ENCODE data around the gene TPTE. TPM values are rescaled to one million over a fixed set of nuclear protein-coding genes. Genes with fewer than 3 reads are reported as not detected.
"Not testable (repeated sequence)": the region's sequence is repeated elsewhere in the genome, so short reads cannot be mapped to it uniquely, and the experiment has no call there.

The TPTE gene
- total RNA-seq, 2 donors from 2014 or later = not detected

DNA sequence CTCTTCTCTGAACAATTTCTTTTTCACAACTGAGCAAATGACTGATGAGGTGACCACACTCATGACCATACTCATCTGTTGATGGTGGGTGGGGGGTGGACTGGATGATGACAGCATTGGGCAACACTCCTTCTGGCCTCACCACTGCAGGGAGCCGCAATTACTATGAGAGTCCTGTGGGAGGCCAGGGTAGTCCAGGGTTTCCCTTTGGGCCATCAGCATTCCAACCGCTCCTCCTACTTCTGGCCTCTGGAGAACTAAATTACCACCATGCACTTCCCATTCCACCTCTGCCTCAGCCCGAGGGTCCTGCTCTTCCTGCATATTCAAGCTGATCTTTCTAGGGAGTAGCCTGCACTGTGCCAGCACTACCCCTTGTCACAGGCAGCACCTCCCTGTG, 94.7 kb downstream of the TPTE start:
- ATAC-seq (ENCODE audit: insufficient number of reproducible peaks, low FRiP score, low read depth); H3K4me1 ChIP-seq (ENCODE audit: control insufficient read depth in 1 of 2, low read depth in 2 of 2); H3K4me3 ChIP-seq; H3K27me3 ChIP-seq (replicated peaks; ENCODE audit: insufficient read depth); DNase-seq (ENCODE audit: low spot score); H3K27ac ChIP-seq; H3K36me3 ChIP-seq: not testable (repeated sequence)
- H3K9me3 ChIP-seq = peaks cover 13% of the 10 kb centered on the region

DNA sequence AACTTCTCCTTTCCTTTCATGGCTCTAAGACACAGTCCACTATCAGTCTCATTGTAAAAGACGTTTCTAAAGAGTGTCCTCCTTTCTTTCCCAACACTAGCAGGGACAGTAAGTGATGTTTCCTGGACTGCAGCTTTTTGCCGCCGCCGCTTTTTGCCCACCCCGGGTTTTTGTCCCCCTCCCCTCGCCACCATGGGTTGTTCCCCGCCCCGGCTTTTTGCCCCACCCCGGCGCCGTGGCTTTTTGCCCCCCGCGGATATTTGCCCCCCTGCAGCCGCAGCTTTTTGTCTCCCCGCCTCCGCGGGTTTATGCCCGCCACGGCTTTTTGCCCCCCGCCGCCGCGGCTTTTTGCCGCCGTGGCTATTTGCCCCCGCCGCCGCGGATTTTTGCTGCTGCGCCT, 95.2 kb downstream of the TPTE start:
- no peak overlapping the region for H3K4me3 ChIP-seq
- no peak overlapping the region for H3K27ac ChIP-seq
- TF ChIP-seq CTCF (IDR thresholded peaks at IDR 0.05) = no peak
- DNase-seq (ENCODE audit: low spot score) = no peak
- peaks cover 13% of the 10 kb centered on the region for H3K9me3 ChIP-seq
- ATAC-seq (ENCODE audit: insufficient number of reproducible peaks, low FRiP score, low read depth) = no peak
- no peaks in the 10 kb centered on the region for H3K27me3 ChIP-seq (replicated peaks; ENCODE audit: insufficient read depth)
- no peaks in the 10 kb centered on the region for H3K4me1 ChIP-seq (ENCODE audit: control insufficient read depth in 1 of 2, low read depth in 2 of 2)
- no peaks in the 10 kb centered on the region for H3K36me3 ChIP-seq

DNA sequence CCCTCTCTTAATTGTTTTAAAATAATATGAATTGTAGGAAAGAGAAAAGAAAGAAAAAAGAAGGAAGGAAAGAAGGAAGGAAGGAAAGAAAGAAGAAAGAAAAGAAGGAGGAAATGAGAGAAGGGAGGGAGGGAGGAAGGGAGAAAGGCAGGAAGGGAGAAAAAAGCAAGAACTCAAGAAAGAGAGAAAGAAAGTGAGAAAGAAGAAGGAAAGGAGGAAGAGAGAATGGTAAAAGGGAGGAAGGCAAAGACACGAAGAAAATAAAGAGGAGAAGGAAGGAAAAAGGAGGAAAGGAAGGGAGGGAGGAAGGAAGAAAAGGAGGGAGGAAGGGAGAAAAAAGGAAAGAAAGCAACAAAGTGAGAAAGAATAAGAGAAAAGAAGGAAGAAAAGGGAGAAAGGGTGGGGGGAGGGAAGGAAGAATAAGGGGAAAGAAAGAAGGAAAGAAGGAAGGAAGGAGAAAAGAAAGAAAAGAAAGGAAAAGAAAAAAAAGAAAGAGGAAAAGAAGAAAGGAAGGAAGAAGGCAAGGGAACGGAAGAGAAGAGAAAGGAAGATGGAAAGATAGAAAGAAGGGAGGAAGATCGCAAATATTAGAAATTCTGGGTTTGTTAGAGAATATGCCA, 95.9 kb downstream of the TPTE start:
- peaks cover 13% of the 10 kb centered on the region for H3K9me3 ChIP-seq
- H3K36me3 ChIP-seq; DNase-seq (ENCODE audit: low spot score); H3K4me3 ChIP-seq; H3K4me1 ChIP-seq (ENCODE audit: control insufficient read depth in 1 of 2, low read depth in 2 of 2); ATAC-seq (ENCODE audit: insufficient number of reproducible peaks, low FRiP score, low read depth); H3K27ac ChIP-seq; H3K27me3 ChIP-seq (replicated peaks; ENCODE audit: insufficient read depth): not testable (repeated sequence)

GRCh38 chr21:10627316-10627863, 106.0 kb downstream of the TPTE start:
- no peaks in the 10 kb centered on the region for H3K4me1 ChIP-seq (ENCODE audit: control insufficient read depth in 1 of 2, low read depth in 2 of 2)
- H3K27ac ChIP-seq = no peak overlapping the region
- peaks cover 8% of the 10 kb centered on the region for H3K9me3 ChIP-seq
- DNase-seq (ENCODE audit: low spot score) (no peak), ATAC-seq (ENCODE audit: insufficient number of reproducible peaks, low FRiP score, low read depth) (peak; percentile 28)
- no peaks in the 10 kb centered on the region for H3K36me3 ChIP-seq
- TF ChIP-seq CTCF (IDR thresholded peaks at IDR 0.05) = no peak
- no peaks in the 10 kb centered on the region for H3K27me3 ChIP-seq (replicated peaks; ENCODE audit: insufficient read depth)
- no peak overlapping the region for H3K4me3 ChIP-seq

DNA sequence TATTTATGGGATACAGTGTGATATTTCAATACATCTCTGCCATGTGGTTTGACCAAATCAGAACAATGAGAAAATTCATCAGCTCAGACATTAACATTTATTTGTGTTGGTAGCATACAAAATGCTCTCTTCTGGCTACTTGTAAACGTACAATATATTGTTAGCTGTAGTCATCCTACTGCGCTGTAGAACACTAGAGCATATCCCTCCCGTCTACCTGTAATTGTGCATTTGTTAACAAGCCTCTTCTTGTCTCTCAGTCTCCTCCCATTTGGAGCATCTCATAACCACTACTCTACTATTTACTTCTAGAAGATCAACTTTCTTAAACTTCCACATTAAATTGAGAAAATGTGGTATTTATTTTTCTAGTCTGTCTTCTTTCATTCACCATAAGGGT, 107.9 kb downstream of the TPTE start:
- ATAC-seq (ENCODE audit: insufficient number of reproducible peaks, low FRiP score, low read depth); H3K36me3 ChIP-seq; H3K27me3 ChIP-seq (replicated peaks; ENCODE audit: insufficient read depth); H3K27ac ChIP-seq; H3K4me3 ChIP-seq; H3K4me1 ChIP-seq (ENCODE audit: control insufficient read depth in 1 of 2, low read depth in 2 of 2); H3K9me3 ChIP-seq; DNase-seq (ENCODE audit: low spot score): not testable (repeated sequence)

GRCh38 chr21:10630829-10631228, 109.4 kb downstream of the TPTE start:
- not testable (repeated sequence) for H3K4me3 ChIP-seq; ATAC-seq (ENCODE audit: insufficient number of reproducible peaks, low FRiP score, low read depth); H3K27me3 ChIP-seq (replicated peaks; ENCODE audit: insufficient read depth); DNase-seq (ENCODE audit: low spot score); H3K4me1 ChIP-seq (ENCODE audit: control insufficient read depth in 1 of 2, low read depth in 2 of 2); H3K27ac ChIP-seq; H3K36me3 ChIP-seq
- H3K9me3 ChIP-seq = peaks cover 15% of the 10 kb centered on the region

DNA sequence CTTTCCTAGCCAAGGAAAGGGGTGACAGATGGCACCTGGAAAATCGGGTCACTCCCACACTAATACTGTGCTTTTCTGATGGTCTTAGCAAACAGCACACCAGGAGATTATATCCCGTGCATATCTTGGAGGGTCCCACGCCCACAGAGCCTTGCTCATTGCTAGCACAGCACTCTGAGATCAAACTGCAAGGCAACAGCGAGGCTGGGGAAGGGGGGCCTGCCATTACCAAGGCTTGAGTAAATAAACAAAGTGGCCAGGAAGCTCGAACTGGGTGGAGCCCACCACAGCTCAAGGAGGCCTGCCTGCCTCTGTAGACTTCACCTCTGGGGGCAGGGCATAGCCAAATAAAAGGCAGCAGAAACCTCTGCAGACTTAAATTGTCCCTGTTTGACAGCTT, 109.9 kb downstream of the TPTE start:
- not testable (repeated sequence) for ATAC-seq (ENCODE audit: insufficient number of reproducible peaks, low FRiP score, low read depth); H3K4me1 ChIP-seq (ENCODE audit: control insufficient read depth in 1 of 2, low read depth in 2 of 2); H3K4me3 ChIP-seq; H3K27ac ChIP-seq; DNase-seq (ENCODE audit: low spot score); H3K36me3 ChIP-seq; H3K27me3 ChIP-seq (replicated peaks; ENCODE audit: insufficient read depth)
- peaks cover 14% of the 10 kb centered on the region for H3K9me3 ChIP-seq

DNA sequence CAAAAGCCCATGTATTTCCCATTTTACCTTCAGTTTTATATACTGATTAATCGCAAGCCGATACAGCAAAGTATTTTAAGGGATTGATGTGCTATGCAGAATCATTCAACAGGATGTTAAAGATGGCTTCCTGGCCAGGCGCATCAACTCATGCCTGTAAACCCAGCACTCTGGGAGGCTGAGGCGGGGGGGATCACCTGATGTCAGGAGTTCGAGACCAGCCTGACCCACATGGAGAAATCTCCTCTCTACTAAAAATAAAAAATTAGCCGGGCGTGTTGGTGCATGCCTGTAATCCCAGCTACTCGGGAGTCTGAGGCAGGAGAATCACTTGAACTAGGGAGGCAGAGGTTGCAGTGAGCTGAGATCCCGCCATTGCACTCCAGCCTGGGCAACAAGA, 116.8 kb downstream of the TPTE start:
- not testable (repeated sequence) for H3K4me3 ChIP-seq; H3K36me3 ChIP-seq; H3K27me3 ChIP-seq (replicated peaks; ENCODE audit: insufficient read depth); H3K27ac ChIP-seq; H3K4me1 ChIP-seq (ENCODE audit: control insufficient read depth in 1 of 2, low read depth in 2 of 2); DNase-seq (ENCODE audit: low spot score); ATAC-seq (ENCODE audit: insufficient number of reproducible peaks, low FRiP score, low read depth)
- H3K9me3 ChIP-seq = peaks cover 15% of the 10 kb centered on the region
